Inferior parietal cortex (tissue), 1 donor: ENCODE data around the gene COLEC12.

Experiments used
- DNase-seq: peaks from one replicate; pipeline ENCODE4 v3.0.0-alpha.2; 2016; ENCODE audit errors: extremely low spot score

Gene COLEC12

DNA sequence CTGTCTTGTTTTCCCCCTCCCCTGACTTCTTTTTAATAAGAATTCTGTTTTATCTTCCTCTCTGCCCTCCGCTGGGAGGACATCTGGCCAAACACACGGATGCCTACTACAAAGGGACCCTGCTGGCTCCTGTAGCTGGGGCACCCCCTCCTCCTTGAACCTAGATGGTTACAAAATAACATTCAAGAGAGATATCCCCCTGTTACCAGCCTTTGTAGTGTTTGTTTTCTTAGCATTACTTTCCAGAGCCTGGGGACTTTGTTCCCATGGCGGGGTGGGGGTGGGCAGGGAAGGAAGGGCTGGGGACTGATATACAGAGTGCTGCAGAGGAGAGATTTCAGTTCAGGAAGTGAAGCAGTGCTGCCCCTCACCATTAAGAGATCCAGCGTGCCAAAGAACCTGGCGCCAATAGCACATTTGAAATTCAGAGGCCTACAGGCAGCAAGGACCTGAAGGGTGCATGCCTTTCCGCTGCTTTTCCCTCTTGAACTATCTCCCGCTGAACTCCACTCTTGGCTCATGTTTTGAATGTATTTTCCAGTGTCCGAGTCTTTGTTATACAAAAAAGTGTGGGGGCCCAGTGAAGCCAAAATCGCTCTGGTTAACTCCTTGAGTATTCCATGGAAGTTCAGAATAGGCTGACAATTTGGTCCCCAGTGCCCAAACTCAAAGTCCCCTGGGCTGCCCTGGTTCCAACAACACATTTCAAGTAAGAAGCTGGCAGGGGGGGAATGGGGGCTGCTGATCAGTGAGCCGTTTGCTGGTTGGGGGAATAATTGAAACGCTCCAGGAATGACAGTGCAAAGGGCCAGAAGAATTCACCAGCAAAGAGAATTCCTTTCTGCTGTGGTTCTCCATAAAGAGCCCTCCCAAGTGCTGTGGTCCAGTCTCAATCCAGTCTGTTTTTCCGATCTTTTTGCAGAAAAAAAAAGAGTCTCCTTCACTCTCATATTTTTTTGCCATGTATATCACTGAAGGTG is 137.9 kb downstream of the COLEC12 start:
- DNase-seq = no peak

DNA sequence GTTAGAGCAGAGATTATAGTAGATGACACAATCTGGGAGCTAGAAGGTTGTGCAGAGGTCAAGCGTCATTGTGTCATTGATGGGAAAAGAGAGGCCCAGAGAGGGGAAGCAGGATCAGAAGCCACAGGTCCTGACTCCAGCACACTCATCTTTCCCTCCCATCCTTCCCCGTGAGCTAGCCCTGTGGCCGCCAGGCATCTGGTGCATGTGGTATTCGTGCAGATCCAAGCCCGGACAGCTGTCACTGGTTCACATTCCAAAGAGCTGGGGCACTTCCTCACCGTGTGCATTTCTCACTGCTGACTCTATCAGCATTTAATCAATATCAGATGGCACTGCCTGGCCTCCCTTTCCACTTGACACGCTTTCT is 138.6 kb downstream of the COLEC12 start:
- no peak for DNase-seq

DNA sequence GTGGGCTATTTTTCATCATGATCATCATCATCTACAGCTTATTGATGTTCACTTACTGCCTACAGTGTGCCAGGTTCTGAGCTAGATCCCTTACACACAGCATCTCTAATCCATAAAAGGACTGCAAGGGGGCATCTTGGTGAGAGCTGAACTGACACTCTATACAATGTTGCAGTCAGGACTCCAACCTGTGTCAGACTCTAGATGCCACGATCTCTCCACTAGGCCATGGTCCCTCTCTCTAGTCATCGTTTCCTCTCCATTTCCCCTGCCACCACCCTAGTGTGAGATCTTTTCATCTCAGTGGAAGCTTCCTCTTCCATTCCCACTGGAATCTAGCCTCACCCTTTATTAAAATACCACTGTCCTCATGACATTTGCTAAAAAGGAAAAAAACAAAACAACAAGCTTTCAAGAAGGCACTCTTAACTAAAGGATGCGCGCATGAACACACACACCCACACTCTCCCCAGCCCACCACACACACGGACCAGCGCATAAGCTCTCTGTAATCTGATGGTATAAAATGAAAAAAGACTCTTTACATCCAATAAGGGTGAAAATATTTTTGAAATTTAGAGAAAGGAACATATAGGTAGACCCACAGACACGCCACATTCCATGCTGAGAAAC is 139.3 kb downstream of the COLEC12 start:
- no peak for DNase-seq

DNA sequence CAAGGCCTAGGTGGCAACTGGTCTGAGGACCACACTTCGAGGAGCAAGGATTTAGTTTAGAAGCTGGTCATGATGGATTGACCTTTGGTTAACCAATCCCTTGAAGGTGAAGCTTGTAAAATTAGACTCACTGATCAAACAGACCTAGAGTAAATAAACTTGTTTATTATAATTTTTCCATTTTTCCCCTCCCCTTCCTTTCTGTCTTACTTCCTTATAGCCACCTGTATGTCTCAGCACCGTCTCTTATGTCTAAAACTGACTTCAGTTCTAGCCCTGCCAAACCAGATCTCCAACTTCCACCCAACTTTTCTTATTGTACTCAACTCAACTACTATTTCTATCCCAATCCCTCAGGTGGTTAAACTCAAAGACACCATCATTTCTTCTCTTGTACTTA is 139.8 kb downstream of the COLEC12 start:
- no peak for DNase-seq

DNA sequence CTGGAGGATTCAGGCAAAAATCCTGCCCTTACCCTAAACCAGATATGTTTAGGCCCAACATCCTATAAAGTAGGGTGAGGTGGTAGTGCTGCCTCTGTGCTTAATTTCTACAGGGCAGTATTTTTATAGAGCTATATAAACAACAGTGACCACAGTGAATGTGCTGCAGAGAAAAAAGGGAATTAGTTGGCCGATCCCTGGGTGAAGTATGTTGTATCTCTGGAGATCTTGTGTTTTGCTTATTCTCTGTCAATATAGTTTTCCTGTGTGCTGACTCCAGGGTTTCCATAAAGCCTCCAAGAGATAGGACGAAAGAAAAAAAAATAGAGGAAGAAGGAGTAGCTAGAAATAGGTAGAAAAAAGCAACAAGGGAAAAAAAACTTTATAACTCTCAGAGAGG is 143.7 kb downstream of the COLEC12 start:
- no peak for DNase-seq

DNA sequence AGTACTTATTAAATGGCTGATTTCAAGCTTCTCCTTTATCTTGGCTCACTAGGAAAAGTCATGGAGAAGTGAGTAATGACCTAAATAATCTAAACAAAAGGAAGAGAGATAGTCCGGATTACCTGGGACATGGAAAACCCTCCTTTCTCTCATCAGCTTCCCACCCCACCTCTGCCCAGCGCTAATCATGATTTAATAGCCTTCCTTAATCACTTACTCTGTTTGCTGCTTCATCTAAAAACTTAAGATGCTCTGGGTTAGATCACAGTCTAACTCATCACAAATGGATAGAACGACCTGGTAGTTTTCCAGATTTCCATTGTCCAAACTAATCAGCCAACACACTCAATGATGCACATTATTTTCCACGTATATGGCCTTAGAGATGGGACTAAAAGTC is 144.8 kb downstream of the COLEC12 start:
- no peak for DNase-seq

DNA sequence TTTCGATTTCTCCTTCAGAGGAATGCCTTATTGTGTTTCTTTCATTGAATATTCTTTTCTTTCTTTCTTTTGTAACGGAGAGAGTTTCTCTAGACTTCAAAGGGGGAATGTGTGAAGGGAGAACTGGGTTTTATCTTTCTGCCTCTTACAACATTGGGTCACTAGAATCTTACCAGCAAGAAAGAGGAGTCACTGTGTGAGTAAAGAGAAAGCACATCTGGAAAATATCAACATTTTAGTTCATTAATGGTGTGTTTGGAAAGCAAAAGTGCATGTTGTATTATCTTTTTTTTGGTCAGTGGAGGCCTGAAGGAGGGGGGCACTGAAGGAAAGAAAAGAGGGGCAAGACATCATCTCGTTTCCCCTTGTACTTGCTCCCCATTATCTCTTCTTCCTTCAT is 146.0 kb downstream of the COLEC12 start:
- no peak for DNase-seq

DNA sequence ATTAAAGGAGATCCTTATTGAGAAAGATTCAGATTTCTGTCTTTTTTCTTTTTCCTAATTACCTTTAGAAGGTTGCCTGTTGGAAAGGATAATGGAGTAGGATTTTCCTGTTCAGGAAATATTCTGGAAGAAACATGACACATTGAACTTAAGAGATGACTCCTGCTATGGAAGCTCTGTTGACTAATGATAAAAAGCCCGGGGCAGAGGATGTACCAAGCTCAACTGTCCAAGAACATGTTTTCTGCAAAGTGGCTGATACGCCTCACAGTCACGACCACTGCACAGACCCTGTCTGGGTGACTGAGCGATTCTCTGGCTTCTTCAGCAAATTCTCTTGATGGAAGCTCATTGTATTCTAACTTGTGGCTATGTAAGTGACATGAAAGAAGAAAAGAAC is 146.5 kb downstream of the COLEC12 start:
- DNase-seq = no peak

DNA sequence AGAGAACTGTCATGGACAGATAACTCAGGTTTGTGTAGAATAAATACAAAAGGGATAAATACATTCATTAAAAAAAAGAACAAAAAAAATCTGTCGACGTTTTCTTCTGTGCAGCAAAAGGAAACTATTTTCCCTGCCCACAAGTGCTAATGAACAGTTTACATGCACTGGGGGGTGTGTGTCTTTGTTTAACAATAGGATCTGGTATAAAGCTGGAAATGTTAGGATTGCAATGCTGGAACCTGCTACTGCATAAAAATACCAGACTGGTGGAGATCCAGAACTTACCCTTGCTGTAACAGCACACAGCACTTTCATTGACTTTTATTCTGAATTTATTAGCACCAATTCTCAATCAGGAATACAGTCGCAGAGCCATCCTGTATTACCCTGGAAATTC is 148.1 kb downstream of the COLEC12 start:
- DNase-seq = no peak

DNA sequence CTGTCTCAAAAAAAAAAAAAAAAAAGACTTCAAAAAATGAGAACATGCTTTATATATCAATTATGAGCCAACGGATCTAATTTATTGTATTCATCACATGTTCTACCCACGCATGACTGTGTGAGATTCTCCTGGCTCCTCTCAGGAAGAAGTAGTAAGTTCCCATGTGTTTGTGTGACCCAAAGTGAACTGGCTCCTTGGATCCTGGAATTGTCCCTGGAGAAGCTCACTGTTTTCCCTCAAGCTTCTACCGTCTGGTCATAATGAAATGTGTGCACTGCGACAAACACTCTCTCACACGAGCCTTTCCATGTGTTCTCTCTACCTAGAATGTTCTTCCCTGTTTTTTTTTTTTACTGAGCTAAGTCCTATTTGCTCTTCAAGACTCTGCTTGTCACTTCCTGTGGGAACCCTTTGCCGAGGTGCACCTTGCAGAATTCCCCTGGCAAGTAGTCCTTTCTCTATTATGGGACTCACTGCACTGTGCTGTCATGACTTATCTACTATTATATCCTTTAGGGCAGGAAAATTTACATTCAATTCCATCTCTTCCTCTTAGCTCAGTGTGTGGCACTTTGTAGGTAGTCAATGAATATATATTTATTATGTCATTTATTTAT is 149.4 kb downstream of the COLEC12 start:
- no peak for DNase-seq

DNA sequence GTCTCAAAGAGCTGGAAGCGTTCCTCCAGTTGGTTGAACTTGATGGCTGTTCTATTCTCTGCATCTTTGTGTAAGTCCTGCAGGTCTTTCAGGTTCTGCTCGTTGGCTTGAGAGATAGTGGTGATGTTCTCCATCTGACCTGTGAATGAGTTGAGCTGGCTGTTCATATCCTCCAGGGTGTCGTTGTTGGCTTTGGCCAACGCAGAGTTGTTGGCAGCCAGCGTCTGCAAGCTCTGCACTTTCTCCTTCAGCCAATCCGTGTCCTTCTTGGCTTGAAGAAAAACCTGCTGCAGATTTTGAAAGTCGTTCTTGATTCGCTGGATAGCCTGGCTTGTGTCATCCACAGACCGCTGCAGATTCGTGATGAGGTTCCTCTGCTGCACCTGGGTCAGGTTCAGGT is 153.9 kb downstream of the COLEC12 start:
- no peak for DNase-seq

DNA sequence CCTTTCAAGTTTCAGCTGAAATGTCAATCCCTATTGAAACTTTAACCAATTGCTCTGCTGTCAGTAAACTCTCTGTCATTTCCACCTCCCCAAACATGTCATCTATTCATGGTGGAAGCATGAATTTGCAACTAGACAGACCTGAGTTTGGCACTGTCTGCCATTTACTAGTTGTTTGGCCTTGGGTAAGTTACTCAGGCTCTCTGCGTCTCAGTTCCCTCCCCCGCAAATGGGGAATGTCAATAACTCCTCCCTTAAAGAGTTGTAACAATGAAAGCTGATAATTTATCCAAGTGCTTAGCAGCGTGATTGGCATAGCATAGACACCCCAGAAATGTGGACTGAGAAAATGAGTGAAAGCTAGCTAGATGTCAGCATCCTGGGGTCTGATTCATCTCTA is 159.4 kb downstream of the COLEC12 start:
- no peak for DNase-seq

DNA sequence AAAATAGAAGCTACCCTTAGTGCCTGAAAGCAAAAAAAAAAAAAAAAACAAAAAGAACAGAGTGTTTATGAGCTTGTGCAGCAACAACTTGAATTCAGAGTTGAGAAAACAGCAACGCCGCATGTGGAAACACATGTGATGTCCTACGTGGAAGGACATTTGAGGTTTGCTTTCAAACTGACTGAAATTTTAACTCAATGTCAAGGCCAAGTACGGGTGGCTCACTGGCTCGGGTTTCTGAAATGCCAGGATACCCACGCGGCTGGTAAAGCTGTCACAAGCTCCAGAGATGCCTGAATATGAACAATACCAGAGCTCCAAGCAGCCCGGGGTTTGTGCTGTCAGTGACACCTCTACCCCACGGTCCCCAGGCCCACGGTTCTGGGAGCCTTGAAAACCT is 160.5 kb downstream of the COLEC12 start:
- DNase-seq = no peak

DNA sequence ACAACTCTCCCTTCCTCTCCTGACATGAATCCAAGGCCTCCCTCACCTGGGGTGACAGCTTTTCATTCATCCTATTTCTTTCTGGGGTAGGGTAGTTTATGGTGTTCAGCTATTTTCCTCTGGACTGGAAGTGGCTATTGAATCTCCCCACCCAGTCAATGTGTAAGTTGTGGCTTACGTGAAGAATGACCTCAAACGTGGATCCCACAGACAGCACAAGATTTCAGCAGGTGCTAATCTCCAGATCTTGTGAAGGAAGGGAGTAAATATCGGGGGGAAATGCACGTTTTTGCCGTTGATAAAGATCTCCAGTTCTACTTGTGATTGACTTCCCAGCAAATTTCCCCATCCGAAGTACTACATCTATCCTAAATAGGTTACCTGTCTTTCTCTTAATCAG is 161.3 kb downstream of the COLEC12 start:
- no peak for DNase-seq

DNA sequence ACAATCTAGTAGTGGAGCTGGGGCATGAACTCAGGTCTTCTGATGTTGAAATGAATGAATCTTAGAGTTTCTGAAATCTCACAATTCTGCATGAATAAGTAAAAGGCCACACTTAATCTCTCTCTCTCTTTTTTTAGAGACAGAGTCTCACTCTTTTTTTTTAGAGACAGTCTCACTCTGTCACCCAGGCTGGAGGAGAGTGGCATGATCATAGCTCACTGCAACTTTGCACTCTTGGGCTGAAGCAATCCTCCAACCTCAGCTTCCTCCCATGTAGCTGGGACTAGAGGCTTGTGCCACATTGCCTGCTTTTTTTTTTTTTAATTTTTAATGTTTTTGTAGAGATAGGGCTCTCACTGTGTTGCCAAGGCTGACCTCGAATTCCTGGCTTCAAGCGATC is 163.8 kb downstream of the COLEC12 start:
- DNase-seq = no peak

DNA sequence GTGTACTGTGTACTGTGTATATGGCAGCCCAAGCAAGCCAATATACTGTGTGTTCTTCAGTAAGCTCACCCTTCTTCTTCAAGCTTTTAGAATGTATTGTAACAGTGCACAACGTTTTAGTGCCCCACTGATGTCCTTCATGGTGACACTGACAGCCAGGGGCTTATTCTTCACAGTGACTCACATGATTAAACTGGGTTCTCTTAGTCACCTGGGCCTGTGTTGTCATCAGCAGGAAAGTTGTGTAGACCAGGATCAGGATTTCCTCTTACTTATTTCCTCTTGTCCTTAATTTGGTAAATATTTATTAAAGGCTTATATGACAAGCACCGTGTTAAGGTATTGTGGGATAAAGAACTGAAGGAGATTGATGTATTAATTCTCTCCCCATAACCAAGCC is 164.8 kb downstream of the COLEC12 start:
- no peak for DNase-seq

DNA sequence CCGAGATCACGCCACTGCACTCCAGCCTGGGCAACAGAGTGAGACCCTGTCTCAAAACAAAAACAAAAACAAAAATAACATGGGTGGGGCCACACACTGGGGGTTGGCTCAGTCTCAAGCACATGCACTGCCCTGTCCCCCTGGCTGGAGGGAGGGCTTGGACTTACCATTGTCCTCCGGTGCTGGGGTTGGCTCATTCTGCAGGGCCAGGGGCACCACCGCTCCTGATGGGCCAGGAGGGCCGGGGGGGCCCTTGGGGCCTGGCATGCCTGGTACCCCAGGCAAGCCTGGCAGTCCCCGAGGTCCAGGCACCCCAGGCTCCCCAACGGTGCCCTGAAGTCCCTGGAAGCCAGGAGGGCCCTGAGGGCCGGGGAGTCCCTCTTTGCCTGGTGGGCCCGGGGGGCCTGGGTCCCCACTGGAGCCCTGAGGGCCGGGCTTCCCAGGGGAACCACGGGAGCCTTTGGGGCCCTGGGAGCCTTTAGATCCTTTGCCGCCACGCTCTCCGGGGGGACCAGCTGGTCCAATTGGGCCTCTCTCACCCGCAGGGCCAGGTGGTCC is 165.8 kb downstream of the COLEC12 start:
- no peak for DNase-seq

DNA sequence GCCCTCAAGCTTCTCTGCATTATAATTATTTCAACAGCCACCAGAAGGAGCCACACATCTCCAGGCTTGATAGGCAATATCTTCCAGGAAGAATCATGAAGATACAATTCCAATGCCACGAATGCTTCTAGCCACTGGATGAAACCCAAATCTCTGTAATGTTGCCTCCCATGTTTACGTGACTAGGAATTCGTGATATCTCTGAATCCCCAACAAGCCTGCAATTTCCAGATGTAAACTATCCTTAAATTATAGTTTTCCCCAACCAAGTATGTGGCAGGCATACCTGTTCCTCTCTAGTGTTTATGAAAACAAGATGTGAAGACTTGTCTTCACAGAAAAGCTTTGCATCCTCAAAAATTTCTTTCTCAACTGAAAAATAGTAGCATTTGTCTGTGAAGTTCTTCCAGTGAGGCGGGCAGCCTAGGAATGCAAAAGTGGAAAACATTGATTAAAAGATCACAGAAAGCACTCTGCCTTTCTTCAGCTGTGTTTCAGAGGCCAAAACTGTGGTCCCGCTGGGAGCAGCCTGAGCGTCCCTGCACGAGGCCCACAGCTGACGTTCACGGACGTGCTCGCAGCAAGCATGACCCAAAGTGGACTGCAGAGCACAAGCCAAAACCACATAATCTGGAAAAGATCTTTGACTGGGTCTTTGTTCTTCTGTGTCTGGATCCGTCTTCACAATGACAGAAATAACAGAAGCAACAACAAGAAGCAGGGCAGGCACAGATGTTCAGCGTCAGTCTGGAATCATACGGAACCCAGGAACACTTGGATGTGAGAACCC is 167.6 kb downstream of the COLEC12 start:
- no peak for DNase-seq

DNA sequence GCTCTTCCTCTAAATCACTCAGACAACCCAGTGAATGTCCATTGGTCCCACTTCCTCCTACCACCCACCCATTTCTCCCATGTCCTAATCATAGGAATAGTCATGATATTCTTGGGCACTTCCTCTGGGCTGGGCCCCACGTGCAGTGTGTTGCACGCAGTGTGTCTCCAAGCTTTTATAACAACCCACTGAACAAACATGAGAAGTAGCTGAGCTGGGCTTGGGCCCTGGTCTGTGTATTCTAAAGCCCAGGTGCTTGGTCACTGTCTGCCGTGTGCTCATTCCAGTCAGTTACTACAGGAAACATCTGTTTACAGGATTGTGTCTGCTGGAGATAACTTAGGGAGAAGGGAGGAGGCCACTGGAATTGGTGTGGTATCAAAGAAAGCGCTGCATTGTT is 168.5 kb downstream of the COLEC12 start:
- DNase-seq = no peak

DNA sequence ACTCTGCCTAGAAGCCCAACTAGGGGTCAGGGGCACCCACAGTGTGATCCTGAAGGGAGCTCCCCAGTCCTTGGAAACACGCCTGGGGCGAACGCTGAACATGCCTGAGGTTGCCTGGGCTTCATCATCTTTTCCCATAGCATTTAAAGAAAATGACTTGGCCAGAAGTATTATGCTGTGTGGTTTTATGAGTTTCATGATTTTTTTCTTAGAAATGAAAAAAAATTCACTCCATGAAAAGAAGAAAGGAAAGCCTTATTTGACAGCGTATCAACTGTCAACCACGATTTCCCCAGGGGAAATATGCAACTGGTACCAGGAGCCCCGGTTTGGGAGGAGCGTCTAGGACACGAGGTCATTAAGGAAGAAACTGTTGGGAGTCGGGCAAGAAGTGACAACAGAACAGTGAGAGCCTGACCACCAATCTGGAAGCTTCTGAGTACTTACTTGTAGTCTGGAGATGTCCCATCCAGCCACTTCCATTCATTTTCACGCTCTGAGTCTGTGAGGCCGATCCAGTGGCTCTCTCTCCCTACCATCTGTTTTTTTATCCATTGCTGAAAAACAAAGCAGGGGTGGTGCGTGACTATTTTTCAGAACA is 169.2 kb downstream of the COLEC12 start:
- DNase-seq = peak; percentile 19

DNA sequence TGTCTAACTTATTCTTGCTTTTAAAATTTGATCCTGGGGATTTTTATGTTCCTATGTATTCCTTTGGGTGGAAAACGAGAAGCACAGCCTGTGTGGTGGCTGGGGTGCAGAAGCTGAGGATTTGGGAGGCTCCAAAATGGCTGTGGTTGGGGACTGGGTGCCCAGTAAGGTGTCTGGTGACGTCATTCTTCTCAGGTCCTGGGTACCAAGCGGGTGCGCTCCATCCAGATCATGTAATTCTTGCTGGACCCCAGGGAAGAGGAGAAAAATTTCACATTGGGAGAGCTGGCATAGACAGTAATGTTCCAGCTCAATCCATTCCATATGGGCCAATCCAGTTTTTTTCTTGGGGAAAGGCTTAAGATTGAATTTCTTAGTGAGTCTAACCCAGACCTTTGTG is 171.6 kb downstream of the COLEC12 start:
- DNase-seq = no peak
